ENCODE measurements around the gene C2orf42.
"Not testable (repeated sequence)": the region's sequence is repeated elsewhere in the genome, so short reads cannot be mapped to it uniquely, and the experiment has no call there.

C2orf42 gene

GRCh38 chr2:70131344-70132143, 59.3 kb downstream of the C2orf42 start:
- peak; percentile 59 for DNase-seq

GRCh38 chr2:70128005-70128404, 62.8 kb downstream of the C2orf42 start:
- no peak for DNase-seq

GRCh38 chr2:70126413-70126812, 64.4 kb downstream of the C2orf42 start:
- DNase-seq, result no peak

GRCh38 chr2:70125498-70125898, 65.3 kb downstream of the C2orf42 start:
- no peak for DNase-seq

GRCh38 chr2:70124983-70125480, 65.8 kb downstream of the C2orf42 start:
- peak; percentile 76 for DNase-seq

GRCh38 chr2:70123829-70124116, 67.0 kb downstream of the C2orf42 start:
- DNase-seq, result no peak

- no peak for DNase-seq
Observed at GRCh38 chr2:70123051-70123828, 67.6 kb downstream of the C2orf42 start.

- DNase-seq, result no peak
Observed at GRCh38 chr2:70122470-70122869, 68.3 kb downstream of the C2orf42 start.

GRCh38 chr2:70121627-70122372, 69.0 kb downstream of the C2orf42 start:
- no peak for DNase-seq

GRCh38 chr2:70118798-70119454, 71.9 kb downstream of the C2orf42 start:
- no peak for DNase-seq

- no peak for DNase-seq
Observed at GRCh38 chr2:70116936-70117552, 73.8 kb downstream of the C2orf42 start.

- no peak for DNase-seq
Observed at GRCh38 chr2:70115646-70116442, 75.0 kb downstream of the C2orf42 start.

GRCh38 chr2:70113359-70114070, 77.3 kb downstream of the C2orf42 start:
- DNase-seq, result no peak

GRCh38 chr2:70111752-70112591, 78.8 kb downstream of the C2orf42 start:
- DNase-seq, result no peak

- DNase-seq, result not testable (repeated sequence)
Observed at GRCh38 chr2:70110397-70110796, 80.4 kb downstream of the C2orf42 start.

GRCh38 chr2:70106138-70106537, 84.7 kb downstream of the C2orf42 start:
- not testable (repeated sequence) for DNase-seq

- DNase-seq, result peak; percentile 68
Observed at GRCh38 chr2:70104231-70105111, 86.3 kb downstream of the C2orf42 start.

- peak; percentile 55 for DNase-seq
Observed at GRCh38 chr2:70103531-70104061, 87.2 kb downstream of the C2orf42 start.
